HepG2 (cell line): ENCODE measurements around the gene AAR2. TPM values are rescaled to one million over a fixed set of nuclear protein-coding genes. Genes with fewer than 3 reads are reported as not detected.
A peak's percentile ranks its signal among the peaks of the same experiment; 100 is the strongest.

Experiments
- EED ChIP-seq: sonication (generic); formaldehyde crosslinking; IDR thresholded peaks from 2 replicates; pipeline ENCODE4 v1.5.0; 2020; ENCODE audit warnings: mild to moderate bottlenecking, missing genetic modification reagents
- NCOA5 ChIP-seq: sonication (generic); formaldehyde crosslinking; IDR thresholded peaks from 2 replicates; pipeline ENCODE4 v1.4.0; 2020; ENCODE audit warnings: missing genetic modification reagents
- ZNF282 ChIP-seq: fragments of 450-650 bp; IDR thresholded peaks from 2 replicates; pipeline ENCODE4 v1.6.1; 2018; ENCODE audit not compliant: partially characterized antibody
- ZNF772 ChIP-seq: sonication (generic); formaldehyde crosslinking; IDR thresholded peaks from 2 replicates; pipeline ENCODE4 v1.5.0; 2020; ENCODE audit warnings: mild to moderate bottlenecking, missing genetic modification reagents
- ZSCAN21 ChIP-seq: sonication (generic); formaldehyde crosslinking; IDR thresholded peaks from 2 replicates; pipeline ENCODE4 v1.8.0; 2022; ENCODE audit warnings: mild to moderate bottlenecking, missing genetic modification reagents, moderate library complexity, borderline replicate concordance
- polyA plus RNA-seq, 8 experiments: library from polyadenylated mRNA; depleted of rRNA in 3 of 8; stranded (reverse) in 7 of 8; unstranded in 1 of 8; fragments of >200 nt; fragmentation: Illumina TruSeq in 4 of 8; extraction: Trizol in 4 of 8; gene quantifications; 2 replicates each; pipeline versions ENCODE4 v1.2.1 to v1.2.3, GENCODE V29; 2011 to 2016; ENCODE audit warnings: low read depth in 4 of 8, missing spikeins in 1 of 8, mixed read lengths in 1 of 8; ENCODE audit not compliant: insufficient read depth in 1 of 8
- total RNA-seq, 5 experiments: library from RNA; depleted of rRNA; stranded (reverse); fragments of >200 nt; fragmentation: Illumina TruSeq; extraction: Trizol; gene quantifications; 2 replicates each; pipeline ENCODE4 v1.2.3, GENCODE V29; 2016; ENCODE audit warnings: low read depth in 1 of 5
- TF ChIP-seq, protein P1 (sequence below): sonication (generic); formaldehyde crosslinking; IDR thresholded peaks from 2 replicates; pipeline ENCODE4; 2020; ENCODE audit warnings: missing genetic modification reagents, mild to moderate bottlenecking, borderline replicate concordance
- TF ChIP-seq, protein P2 (sequence below): sonication (generic); formaldehyde crosslinking; IDR thresholded peaks from 2 replicates; pipeline ENCODE4 v1.4.0; 2020; ENCODE audit warnings: mild to moderate bottlenecking, missing genetic modification reagents

The AAR2 gene
- total and polyA plus RNA-seq, 2 of the 13 experiments (the other 11 are each of a cell fraction or from before 2014, with no cell fraction given), result 45.2 to 46.2 TPM

DNA sequence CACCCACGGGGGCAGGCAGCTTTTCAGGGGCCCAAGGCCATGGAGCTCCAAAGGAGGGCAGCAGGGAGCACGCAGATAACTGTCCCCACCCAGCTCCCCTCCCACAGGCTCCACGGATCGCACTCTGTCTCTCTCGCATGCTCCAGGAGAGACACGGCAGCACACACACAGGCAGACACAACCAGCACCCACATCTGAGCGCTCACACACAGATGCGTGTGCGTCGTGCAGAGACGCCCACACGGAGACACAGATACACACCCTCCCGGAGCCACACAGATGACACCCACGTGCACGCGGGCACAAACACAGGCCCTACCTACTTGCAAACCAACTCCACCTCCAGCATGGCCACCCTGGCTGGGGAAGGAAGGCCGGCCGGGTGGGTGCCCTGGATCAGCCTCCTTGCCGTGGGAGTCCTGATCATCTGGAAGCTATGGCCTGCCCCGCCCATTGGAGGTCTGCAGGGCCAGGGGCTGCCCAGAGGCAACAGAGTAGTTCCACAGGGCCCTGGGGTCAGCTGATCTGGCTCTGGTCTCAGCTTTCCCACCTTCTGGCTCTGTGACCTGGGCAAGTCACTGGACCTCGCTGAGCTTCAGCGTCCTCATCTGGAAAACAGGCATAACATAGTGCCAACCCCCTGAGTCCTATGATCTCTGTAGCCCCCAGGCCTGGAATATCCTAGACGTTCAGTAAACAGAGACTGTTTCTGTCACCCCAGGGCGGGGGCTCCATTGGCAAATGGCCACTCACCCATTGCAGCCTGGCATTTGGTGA, 31.5 kb downstream of the AAR2 start (continued):
- TF ChIP-seq, protein P1, sequence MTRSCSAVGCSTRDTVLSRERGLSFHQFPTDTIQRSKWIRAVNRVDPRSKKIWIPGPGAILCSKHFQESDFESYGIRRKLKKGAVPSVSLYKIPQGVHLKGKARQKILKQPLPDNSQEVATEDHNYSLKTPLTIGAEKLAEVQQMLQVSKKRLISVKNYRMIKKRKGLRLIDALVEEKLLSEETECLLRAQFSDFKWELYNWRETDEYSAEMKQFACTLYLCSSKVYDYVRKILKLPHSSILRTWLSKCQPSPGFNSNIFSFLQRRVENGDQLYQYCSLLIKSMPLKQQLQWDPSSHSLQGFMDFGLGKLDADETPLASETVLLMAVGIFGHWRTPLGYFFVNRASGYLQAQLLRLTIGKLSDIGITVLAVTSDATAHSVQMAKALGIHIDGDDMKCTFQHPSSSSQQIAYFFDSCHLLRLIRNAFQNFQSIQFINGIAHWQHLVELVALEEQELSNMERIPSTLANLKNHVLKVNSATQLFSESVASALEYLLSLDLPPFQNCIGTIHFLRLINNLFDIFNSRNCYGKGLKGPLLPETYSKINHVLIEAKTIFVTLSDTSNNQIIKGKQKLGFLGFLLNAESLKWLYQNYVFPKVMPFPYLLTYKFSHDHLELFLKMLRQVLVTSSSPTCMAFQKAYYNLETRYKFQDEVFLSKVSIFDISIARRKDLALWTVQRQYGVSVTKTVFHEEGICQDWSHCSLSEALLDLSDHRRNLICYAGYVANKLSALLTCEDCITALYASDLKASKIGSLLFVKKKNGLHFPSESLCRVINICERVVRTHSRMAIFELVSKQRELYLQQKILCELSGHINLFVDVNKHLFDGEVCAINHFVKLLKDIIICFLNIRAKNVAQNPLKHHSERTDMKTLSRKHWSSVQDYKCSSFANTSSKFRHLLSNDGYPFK (CRISPR knock-in tag), result no peak
- TF ChIP-seq ZSCAN21 (CRISPR knock-in tag) (no peak), ZNF282 (no peak), EED (CRISPR knock-in tag) (peak; percentile 78; the same call in 1 of the 2 replicates), ZNF772 (0 out of 2 replicates have a peak, but pooled peaks have one; percentile 30), NCOA5 (CRISPR knock-in tag) (no peak)
- TF ChIP-seq, protein P2, sequence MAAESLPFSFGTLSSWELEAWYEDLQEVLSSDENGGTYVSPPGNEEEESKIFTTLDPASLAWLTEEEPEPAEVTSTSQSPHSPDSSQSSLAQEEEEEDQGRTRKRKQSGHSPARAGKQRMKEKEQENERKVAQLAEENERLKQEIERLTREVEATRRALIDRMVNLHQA (CRISPR knock-in tag), result no peak
